AG04450 (cell line): ENCODE measurements around the gene SLC25A42. TPM values are rescaled to one million over a fixed set of nuclear protein-coding genes. Genes with fewer than 3 reads are reported as not detected.

Experiments
- CTCF ChIA-PET: fragments of 300-600, 350-600 bp; formaldehyde crosslinking; extraction: SDS; loops from one replicate; lab custom pipeline; 2022; ENCODE audit warnings: antibody characterized with exemption, inconsistent platforms; lab: Charles Lee
- POLR2A ChIA-PET: fragments of 350-600 bp; formaldehyde crosslinking; extraction: SDS; loops from one replicate; lab custom pipeline; 2021; ENCODE audit warnings: antibody characterized with exemption, inconsistent platforms; lab: Yijun Ruan, JAX
- DNase-seq: peaks from one replicate; pipeline ENCODE4 v3.0.0-alpha.2; 2011; ENCODE audit warnings: low read depth, low spot score
- H3K27ac ChIP-seq: one replicate; pipeline ENCODE4 v1.5.1; 2012; ENCODE audit warnings: low read depth, low read length, control low read depth
- H3K27me3 ChIP-seq: one replicate; pipeline ENCODE4 v1.6.0; 2012; ENCODE audit warnings: low read length; ENCODE audit not compliant: control insufficient read depth, insufficient read depth
- H3K4me3 ChIP-seq: 2 replicates; pipeline ENCODE4 v1.5.1; 2011; ENCODE audit warnings: mild to moderate bottlenecking, low read depth, low read length, control low read depth
- H3K9me3 ChIP-seq: 2 replicates; pipeline ENCODE4 v1.5.1; 2012; ENCODE audit warnings: low read length; ENCODE audit not compliant: control insufficient read depth, insufficient read depth
- polyA plus RNA-seq: library from polyadenylated mRNA; depleted of rRNA; stranded (reverse); fragments of >200 nt; gene quantifications from 2 replicates; pipeline ENCODE4 v1.2.3, GENCODE V29; 2011
- TF ChIP-seq, protein P1 (sequence below): IDR thresholded peaks from 2 replicates; pipeline ENCODE4 v1.5.1; 2011; ENCODE audit warnings: low read depth, low read length, control low read depth, inconsistent platforms

SLC25A42 gene
- polyA plus RNA-seq, 1 experiment, result 3.7 TPM

DNA sequence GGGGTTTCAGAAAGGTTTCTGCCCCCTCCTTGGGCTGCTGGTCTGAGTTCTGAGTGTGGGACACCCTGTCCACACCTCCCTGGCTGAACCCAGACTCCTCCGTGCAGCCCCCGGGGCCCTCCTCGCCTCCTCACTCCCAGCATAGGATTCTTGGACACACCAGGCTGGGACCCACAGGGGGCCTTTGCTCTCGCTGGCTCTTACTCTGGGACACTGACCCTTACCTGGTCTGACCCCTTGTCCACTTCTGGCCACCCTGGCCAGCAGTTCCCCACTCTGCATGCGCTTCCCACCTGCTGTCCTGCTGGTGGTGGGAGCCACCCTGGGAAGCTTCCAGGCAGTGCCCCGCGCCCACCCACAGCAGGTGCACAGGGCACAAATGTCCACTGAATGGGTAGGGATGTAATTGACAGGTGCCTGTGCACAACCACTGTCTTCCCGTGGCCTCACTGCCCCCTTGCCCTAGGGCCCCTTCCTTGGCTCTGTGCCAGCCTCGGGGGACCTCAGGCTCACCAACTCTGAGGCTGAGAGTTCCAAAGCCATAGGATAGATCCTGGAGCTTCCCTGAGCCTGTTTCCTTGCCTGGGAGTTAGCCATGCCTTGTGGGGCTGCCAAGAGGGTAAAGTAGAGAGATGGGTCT is 7.0 kb upstream of the SLC25A42 start:
- no peak overlapping the region for H3K4me3 ChIP-seq
- CTCF ChIA-PET, result no interaction called here

DNA sequence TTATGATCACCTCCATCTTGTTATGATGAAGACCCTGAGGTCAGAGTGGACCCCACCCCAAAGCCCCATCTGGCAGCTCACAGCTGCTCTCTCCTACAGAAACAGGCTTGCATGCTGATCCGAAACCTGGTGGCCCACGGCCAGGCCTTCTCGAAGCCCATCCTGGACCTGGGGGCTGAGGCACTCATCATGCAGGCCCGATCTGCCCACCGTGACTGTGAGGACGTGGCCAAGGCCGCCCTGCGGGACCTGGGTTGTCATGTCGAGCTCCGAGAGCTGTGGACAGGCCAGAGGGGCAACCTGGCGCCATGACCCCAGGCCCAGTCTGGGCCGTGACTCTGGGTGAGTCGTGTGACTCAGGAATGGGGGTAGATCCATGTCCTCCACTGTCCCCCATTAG is 6.5 kb upstream of the SLC25A42 start:
- ChIA-PET POLR2A (no interaction called here), CTCF (interaction anchor here (0.5 kb wide), 1 partner anchor 146 kb away, joined by 5 read pairs; the partner anchor contains the start of gene NR2C2AP)
- H3K4me3 ChIP-seq, result no peak overlapping the region
- no peak for DNase-seq
- TF ChIP-seq, protein P1, sequence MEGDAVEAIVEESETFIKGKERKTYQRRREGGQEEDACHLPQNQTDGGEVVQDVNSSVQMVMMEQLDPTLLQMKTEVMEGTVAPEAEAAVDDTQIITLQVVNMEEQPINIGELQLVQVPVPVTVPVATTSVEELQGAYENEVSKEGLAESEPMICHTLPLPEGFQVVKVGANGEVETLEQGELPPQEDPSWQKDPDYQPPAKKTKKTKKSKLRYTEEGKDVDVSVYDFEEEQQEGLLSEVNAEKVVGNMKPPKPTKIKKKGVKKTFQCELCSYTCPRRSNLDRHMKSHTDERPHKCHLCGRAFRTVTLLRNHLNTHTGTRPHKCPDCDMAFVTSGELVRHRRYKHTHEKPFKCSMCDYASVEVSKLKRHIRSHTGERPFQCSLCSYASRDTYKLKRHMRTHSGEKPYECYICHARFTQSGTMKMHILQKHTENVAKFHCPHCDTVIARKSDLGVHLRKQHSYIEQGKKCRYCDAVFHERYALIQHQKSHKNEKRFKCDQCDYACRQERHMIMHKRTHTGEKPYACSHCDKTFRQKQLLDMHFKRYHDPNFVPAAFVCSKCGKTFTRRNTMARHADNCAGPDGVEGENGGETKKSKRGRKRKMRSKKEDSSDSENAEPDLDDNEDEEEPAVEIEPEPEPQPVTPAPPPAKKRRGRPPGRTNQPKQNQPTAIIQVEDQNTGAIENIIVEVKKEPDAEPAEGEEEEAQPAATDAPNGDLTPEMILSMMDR, result no peak
- no peaks in the 10 kb centered on the region; the same call in 1 of the 2 replicates for H3K9me3 ChIP-seq
- no peak overlapping the region for H3K27ac ChIP-seq
- H3K27me3 ChIP-seq, result no peaks in the 10 kb centered on the region

More for the DNA sequence above, 7.0 kb upstream of the SLC25A42 start:
- no peak for DNase-seq
- Histone ChIP-seq H3K9me3 (no peaks in the 10 kb centered on the region; the same call in 1 of the 2 replicates), H3K27ac (no peak overlapping the region), H3K27me3 (no peaks in the 10 kb centered on the region)
- TF ChIP-seq, protein P1, result no peak
- POLR2A ChIA-PET, result no interaction called here

DNA sequence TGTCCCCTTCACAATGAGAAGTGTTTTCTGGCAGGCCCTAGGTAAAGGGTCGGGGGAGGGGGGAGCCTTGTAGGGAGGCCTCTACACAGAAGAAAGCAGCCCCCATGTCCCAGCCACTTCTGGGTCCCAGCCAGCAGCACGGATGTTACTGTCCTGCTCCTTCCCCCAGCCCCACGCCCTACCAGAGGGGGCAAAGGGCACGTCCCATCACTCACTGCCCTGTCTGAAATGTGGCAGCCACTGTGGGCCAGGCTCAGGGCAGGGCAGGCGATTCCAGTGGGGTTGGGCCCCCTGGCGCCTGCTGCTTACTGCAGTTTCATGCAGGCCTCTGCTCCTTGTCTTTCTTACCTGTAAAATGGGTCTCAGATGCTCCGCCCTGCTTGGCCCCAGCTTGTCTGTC is 6.1 kb upstream of the SLC25A42 start:
- DNase-seq, result no peak
- no peaks in the 10 kb centered on the region; the same call in 1 of the 2 replicates for H3K9me3 ChIP-seq
- no peaks in the 10 kb centered on the region for H3K27me3 ChIP-seq
- H3K27ac ChIP-seq, result no peak overlapping the region
- no peak overlapping the region for H3K4me3 ChIP-seq
- ChIA-PET POLR2A (no interaction called here), CTCF (interaction anchor here (0.5 kb wide), 1 partner anchor 145 kb away, joined by 5 read pairs; the partner anchor contains the start of gene NR2C2AP)
- TF ChIP-seq, protein P1, result no peak

DNA sequence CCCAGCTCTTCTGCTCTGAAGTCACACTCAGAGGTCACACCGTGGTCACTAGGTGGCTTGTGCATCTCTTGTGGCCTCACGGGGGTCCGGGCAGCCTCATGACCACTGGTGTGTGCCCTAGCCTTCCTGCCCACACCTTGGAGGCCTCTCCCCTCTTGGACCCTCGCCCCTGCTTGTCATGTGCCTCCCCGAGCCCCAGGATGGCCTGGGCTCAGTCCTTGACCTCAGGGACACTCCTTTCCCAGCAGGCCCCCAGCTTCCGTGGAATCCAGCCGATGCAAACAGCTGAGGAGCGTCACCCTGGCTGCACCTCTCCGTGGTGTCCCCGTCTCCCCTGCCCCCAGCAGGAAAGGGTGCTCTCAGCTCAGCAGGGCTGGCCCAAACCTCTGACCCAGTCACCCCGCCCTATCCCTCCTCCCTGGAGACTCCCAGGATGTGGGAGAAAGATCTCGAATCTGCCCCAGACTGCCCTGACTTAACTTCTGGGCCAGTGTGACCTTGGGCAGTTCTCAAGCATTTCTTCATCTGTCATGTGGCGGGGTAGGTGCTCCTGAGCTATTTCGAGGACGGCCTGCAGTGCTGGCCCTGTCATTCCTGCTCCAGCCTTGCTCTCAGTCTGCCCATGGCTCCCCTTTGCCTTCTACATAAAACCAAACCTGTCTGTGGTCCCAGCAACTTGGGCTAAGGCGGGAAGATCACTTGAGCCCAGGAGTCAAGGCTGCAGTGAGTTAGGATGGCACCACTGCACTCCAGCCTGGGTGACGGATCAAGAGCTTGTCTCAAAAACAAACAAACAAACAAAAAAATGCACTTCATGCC is 4.6 kb upstream of the SLC25A42 start:
- no peak overlapping the region for H3K27ac ChIP-seq
- H3K4me3 ChIP-seq, result no peak overlapping the region
- CTCF ChIA-PET, result no interaction called here
- POLR2A ChIA-PET, result no interaction called here
- DNase-seq, result no peak
- H3K27me3 ChIP-seq, result no peaks in the 10 kb centered on the region
- TF ChIP-seq, protein P1, result no peak
- no peaks in the 10 kb centered on the region for H3K9me3 ChIP-seq
